Activated naive CD4-positive, alpha-beta T cell treated with anti-CD3 and anti-CD28 coated beads, Interleukin-2, amount 10 ng/mL, durations not matched to agents 7 days and 5 days (primary cell): ENCODE data around the gene MYH10.

Experiments
- CTCF ChIA-PET: fragments of 350-600 bp; sonication (Branson Sonifier 250); formaldehyde crosslinking; loops from one replicate; lab custom pipeline; 2021; ENCODE audit warnings: antibody characterized with exemption; lab: Charles Lee
- DNase-seq: peaks from one replicate; pipeline ENCODE4 v3.0.0-alpha.2; 2020
- H3K27ac Mint-ChIP-seq: one replicate; pipeline ENCODE4 v1.8.0; 2021; ENCODE audit warnings: mild to moderate bottlenecking, moderate library complexity, mixed read lengths
- H3K27me3 Mint-ChIP-seq: one replicate; pipeline ENCODE4 v1.8.0; 2021; ENCODE audit warnings: mild to moderate bottlenecking, mixed read lengths
- H3K36me3 Mint-ChIP-seq: one replicate; pipeline ENCODE4 v1.8.0; 2021; ENCODE audit warnings: mixed read lengths
- H3K4me1 Mint-ChIP-seq: one replicate; pipeline ENCODE4 v1.8.0; 2021; ENCODE audit warnings: mixed read lengths
- H3K4me3 Mint-ChIP-seq: one replicate; pipeline ENCODE4 v1.8.0; 2021; ENCODE audit warnings: mild to moderate bottlenecking, moderate library complexity, mixed read lengths
- H3K9me3 Mint-ChIP-seq: one replicate; pipeline ENCODE4 v1.8.0; 2021; ENCODE audit warnings: mixed read lengths

Gene MYH10

DNA sequence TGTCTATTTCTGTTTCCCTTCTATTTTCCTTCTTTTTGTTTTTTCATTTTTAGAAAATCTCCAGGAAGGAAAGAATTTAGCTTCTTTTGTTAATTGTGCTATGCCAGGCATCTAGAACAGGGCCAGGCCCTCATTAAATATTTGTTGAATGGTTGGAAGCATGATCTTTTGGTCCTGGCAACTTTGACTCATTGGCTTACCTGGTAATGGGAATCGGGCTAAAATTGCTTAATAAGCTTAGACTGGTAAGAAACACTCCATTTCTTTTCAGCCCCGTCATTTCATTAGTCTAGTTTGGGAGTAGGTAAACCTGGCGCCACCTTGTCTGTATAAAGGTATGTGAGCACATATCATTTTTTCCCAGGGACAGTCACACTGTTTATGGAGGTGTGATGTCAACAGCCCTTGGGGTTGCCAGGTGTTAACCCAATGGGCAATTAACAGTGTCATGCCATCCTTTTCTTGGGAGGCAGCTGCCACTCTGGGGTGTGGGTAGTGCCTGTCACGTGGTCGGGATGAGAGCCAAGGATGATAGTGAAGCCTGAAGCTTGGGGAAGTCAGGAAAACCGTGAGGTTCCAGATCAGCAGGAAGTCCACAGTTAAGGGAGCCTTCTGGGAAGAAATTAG lies 204.3 kb downstream of the MYH10 start:
- Mint-ChIP-seq H3K36me3 (no peaks in the 10 kb centered on the region), H3K9me3 (no peaks in the 10 kb centered on the region), H3K27ac (no peak overlapping the region), H3K27me3 (peaks cover 35% of the 10 kb centered on the region), H3K4me1 (no peaks in the 10 kb centered on the region), H3K4me3 (no peak overlapping the region)
- CTCF ChIA-PET: interaction anchor here (2.6 kb wide), 1 partner anchor 16 kb away, joined by 8 read pairs; no protein-coding TSS in a partner anchor
- DNase-seq: no peak
